ENCODE measurements around the gene SLC44A4.
"Not testable (repeated sequence)": the region's sequence is repeated elsewhere in the genome, so short reads cannot be mapped to it uniquely, and the experiment has no call there.

The SLC44A4 gene

DNA sequence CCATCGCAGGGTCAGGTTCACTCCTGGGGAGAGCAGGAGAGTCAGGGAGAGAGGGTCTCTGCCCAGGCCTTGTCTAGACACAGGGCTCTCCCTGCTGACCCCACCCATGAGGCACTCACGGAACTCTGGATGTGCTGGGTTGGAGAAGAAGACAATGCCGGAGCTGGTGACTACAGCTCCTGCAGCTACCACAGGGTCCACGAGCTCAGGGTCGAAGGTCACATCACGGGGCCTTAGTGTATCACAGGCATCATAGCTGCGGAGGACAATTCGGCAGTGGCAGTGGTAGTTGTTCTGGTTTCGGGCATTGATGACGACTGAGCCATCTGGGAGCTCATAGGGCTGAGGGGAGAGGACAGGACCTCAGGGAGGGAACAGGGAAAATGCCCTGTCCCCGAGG lies 18.9 kb downstream of the SLC44A4 start:
- DNase-seq (ENCODE audit: low read depth in 2 of 2), result no peak

DNA sequence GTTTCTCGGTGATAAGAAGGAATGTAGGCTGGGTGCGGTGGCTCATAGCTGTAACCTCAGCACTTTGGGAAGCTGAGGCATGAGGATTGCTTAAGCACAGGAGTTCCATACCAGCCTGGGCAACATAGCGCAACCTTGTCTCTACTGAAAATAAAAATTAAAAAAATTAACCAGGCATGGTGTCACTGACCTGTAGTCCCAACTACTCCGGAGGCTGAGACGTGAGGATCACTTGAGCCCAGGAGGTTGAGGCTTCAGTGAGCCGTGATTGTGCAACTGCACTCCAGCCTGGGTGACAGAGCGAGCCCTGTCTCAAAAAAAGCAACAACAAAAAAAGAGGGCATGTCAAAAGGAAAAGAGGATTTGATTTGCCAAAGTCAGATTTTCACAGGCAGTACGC lies 20.1 kb downstream of the SLC44A4 start:
- no peak for DNase-seq (ENCODE audit: low read depth in 2 of 2)

DNA sequence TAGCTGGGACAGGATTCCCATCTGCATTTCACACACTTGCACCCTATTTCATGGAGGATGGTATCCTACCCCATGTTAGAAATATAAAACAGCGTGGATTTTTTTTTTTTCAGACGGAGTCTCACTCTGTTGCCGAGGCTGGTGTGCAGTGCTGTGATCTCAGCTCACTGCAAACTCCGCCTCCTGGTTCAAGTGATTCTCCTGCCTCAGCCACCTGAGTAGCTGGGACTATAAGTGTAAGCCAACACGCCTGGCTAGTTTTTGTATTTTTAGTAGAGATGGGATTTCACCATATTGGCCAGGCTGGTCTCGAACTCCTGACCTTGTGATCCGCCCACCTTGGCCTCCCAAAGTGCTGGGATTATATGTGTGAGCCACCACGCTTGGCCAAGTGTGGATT lies 21.0 kb downstream of the SLC44A4 start:
- not testable (repeated sequence) for DNase-seq (ENCODE audit: low read depth in 2 of 2)

DNA sequence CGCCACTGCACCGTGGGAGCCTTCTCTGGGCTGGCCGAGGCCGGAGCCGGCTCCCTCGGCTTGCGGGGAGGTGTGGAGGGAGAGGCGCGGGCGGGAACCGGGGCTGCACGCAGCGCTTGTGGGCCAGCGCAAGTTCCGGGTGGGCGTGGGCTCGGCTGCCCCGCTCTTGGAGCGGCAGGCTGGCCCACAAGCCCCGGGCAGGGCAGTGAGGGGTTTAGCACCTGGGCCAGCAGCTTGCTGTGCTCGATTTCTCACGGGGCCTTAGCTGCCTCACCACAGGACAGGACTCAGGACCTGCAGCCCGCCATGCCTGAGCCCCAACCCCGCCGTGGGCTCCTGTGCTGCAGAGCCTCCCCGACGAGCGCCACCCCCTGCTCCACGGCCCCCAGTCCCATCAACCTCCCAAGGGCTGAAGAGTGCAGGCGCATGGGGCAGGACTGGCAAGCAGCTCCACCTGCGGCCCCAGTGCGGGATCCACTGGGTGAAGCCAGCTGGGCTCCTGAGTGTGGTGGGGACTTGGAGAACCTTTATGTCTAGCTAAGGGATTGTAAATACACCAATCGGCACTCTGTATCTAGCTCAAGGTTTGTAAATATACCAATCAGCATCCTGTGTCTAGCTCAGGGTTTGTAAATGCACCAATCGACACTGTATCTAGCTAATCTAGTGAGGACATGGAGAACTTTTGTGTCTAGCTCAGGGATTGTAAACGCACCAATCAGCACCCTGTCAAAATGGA lies 26.6 kb downstream of the SLC44A4 start:
- DNase-seq (ENCODE audit: low read depth in 2 of 2), result not testable (repeated sequence)

DNA sequence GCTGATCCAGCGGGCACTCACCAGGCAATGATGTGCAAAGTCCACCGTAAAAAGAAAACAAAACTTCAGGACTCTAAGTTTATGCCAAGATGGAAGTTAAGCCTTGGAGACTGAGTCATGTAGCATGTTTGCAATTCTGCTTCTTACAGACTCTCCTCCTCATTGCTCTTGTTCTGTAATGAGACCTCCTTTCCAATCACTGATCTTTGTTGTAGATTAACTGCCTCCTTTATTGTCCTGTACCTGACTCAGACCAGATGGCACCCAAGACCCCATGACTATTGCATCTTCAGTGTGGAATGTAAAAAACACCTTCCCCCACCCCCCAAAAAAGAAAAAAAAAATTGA lies 27.3 kb downstream of the SLC44A4 start:
- no peak for DNase-seq (ENCODE audit: low read depth in 2 of 2)

DNA sequence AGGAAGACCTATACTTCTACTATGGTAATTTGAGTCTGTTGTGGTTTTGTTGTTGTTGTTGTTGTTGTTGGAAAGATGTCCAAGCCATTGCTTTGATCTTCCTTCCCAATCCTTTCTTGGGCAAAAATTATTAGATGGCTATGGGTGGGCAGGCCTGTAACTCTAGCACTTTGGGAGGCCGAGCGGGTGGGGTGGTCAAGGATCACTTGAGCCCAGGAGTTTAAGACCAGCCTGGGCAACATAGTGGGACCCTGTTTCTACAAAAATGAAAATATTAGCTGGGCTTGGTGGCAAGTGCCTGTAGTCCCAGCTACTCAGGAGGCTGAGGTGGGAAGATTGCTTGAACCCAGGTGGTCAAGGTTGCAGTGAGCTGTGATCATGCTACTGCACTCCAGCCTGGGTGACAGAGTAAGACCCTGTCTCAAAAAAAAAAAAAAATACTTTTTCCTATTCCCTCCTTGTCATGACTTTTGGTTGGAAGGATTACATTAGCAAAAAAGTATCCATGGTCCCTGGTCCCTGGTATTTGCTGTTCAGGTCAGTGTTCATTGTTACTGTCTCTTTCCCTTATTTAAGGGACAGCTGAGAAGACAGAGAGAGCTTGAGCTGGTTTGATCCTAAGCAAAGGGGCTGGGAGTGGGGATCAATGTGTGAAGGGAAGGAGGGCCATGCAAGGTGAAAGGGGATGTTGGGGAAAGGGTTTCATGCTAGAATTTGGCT lies 27.9 kb downstream of the SLC44A4 start:
- no peak for DNase-seq (ENCODE audit: low read depth in 2 of 2)

DNA sequence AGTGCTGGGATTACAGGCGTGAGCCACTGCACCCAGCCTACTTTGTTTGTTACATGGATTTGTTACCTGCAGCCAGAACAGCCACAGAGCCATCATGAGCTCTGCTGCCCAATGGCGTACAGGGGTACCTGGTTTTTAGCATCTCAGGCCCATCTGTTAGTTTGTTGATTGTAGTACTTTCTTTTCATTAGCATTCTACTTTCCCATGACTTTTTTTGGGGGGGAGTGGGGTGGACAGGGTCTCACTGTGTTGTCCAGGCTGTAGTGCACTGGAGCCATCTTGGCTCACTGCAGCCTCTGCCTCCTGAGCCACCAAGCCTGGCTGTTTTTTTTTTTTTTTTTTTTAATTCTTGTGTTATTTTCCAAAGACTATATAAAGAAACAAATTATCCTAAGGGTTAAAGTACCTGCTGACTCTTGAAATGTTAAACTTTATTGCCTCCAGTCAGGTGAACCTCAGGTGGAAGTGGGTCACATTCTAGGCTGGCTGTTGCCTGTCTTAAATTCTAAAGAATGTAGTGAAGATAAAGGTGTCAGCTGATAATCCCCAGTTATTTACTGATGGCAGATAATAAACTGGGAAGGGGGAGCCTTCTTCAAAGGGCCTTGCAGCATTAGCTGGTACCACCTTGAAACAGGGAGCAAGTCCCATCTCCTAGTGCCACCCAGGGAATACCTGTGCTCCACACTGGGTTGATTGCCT lies 31.4 kb downstream of the SLC44A4 start:
- DNase-seq (ENCODE audit: low read depth in 2 of 2), result no peak

DNA sequence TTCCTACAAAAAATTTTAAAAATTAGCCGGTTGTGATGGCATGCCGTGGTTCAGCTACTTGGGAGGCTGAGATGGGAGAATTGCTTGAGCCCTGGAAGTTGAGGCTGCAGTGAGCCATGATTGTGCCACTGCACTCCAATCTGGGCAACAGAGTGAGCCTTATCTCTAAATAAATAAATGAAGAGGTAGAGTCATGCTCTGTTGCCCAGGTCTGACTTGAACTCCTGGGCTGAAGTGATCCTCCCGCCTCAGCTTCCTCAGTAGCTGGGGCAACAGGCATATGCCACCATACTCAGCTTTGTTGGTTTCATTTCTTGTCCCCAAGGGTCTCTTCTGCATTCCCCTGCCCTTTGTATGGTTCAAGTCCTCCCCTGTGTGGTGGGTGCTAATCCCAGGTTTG lies 34.3 kb downstream of the SLC44A4 start:
- no peak for DNase-seq (ENCODE audit: low read depth in 2 of 2)

DNA sequence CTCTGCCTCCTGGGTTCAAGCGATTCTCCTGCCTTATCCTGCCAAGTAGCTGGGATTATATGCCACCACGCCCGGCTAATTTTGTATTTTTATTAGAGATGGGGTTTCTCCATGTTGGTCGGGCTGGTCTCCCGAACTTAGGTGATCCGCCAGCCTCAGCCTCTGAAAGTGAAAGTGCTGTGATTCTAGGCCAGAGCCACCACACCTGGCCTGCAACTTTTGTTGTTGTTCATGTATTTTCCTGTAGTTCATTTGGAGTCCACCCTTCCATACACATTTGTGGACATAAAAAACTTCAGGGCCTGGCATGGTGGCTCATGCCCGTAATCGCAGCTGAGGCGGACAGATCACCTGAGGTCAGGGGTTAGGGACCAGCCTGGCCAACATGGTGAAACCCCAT lies 36.7 kb downstream of the SLC44A4 start:
- no peak for DNase-seq (ENCODE audit: low read depth in 2 of 2)

DNA sequence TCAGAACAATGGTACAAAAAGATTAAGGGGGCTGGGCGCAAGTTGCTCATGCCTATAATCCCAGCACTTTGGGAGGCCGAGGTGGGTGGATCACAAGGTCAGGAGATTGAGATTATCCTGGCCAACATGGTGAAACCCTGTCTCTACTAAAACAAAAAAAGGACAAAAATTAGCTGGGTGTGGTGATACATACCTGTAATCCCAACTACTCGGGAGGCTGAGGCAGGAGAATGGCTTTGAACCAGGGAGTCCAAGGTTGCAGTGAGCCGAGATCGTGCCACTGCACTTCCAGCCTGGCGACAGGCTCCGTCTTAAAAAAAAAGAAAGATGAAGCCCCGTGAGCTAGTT lies 39.0 kb downstream of the SLC44A4 start:
- DNase-seq (ENCODE audit: low read depth in 2 of 2), result not testable (repeated sequence)

DNA sequence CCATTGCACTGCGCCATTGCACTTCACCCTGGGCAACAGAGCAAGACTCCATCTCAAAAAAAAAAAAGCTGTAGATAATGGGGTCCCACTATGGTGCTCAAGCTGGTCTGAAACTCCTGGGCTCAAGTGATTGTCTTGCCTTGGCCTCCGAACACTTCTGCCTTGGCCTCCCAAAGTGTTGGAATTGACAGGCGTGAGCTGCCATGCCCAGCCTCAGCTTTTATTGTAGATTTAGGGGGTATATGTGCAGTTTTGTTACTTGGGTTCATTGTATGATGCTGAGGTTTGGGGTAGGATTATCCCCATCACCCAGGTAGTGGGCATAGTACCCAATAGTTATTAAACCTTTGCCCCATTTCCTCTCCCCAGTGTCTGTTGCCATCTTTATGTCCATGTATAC lies 39.8 kb downstream of the SLC44A4 start:
- DNase-seq (ENCODE audit: low read depth in 2 of 2), result no peak

DNA sequence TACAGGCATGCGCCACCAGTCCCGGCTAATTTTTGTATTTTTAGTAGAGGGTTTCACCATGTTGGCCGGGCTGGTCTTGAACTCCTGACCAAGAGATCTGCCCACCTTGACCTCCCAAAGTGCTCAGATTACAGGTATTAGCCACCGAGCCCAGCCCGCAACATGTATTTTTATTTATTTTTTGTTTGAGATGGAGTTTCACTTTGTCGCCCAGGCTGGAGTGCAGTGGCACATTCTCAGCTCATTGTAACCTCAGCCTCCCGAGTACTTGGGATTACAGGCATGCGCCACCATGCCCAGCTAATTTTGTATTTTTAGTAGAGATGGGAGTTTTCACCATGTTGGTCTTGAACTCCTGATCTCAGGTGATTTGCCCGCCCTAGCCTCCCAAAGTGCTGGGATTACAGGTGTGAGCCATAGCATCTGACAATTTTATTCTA lies 40.7 kb downstream of the SLC44A4 start:
- DNase-seq (ENCODE audit: low read depth in 2 of 2), result not testable (repeated sequence)

DNA sequence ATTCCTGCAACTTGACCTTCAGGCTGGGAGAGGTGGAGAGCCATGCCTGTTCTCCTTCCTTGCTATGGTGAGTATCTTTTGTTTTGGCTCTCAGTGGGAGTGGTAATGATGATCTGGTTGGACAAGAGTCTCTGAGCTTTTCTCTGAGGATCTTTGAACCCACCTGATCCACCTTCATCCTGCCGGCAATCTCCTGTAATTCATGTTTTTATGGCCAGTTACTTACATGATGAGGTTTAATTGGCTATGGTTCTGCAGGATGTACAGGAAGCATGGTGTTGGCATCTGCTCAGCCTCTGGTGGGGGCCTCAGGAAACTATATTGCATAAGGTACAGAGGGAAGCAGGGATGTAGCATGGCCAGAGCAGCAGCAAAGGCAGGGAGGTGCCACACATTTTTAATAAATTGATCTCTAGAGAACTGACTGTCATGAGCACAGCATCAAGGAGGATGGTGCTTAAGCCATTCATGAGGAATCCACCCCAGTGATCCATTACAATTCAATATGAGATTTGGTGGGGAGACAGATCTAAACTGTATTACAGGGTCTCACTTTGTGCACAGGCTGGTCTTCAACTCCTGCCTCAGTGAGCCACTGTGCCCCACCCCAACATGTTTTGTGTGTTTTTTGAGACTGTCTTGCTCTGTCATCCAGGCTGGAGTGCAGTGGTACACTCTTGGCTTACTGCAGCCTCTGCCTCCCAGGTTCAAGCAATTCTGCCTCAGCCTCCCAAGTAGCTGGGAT lies 41.3 kb downstream of the SLC44A4 start:
- no peak for DNase-seq (ENCODE audit: low read depth in 2 of 2)

DNA sequence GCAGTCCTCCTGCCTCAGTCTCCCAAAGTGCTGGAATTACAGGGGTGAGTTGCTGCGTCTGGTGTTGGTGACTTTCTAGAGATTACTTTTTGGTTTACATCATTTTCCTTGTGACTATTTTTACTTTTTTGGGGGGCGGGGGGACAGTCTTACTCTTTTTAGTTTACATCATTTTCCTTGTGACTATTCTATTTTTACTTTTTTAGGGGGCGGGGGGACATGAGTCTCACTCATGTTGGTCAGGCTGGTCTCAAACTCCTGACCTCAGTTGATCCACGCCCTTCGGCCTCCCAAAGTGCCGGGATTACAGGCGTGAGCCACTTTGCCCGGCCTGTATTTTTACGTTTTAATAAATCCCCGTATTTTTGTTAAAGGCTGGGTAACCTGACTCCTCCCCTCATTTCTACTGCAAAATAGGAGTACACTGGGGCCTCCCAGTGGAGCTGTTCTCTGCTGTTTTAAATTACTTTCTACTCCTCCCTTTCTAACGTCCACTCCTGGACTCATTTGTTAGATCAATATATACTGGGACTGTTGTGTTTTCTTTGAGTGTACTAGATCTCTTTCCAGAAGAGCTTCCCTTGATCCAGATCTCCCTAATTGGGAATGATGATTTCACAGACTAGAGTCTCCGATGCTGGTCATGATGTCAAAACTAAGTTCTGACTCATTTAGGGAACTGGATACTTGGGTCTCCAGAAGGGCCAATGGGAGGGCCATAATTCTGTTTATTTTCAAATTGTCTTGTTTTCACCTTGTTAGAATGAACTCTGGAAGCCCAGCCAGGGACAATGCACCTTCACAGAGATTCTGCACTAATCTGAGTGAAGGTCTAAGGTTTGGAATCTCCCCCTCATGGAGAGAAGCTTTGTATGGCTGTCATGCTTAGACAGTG lies 42.1 kb downstream of the SLC44A4 start:
- no peak for DNase-seq (ENCODE audit: low read depth in 2 of 2)

DNA sequence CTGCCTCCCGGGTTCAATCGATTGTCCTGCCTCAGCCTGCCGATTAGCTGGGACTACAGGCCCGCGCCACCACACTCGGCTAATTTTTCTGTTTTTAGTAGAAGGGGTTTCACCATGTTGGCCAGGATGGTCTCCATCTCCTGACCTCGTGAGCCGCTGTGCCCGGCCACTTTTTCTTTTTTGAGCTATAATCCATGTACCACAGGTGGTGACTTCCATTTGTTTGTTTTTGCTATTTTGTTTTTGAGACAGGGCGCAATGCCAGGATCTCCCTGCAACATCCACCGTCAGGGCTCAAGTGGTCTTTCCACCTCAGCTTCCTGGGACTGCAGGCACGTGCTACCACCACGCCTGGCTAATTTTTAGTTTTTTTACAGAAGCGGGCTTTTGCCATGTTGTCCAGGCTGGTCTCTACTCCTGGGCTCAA lies 42.7 kb downstream of the SLC44A4 start:
- no peak for DNase-seq (ENCODE audit: low read depth in 2 of 2)

DNA sequence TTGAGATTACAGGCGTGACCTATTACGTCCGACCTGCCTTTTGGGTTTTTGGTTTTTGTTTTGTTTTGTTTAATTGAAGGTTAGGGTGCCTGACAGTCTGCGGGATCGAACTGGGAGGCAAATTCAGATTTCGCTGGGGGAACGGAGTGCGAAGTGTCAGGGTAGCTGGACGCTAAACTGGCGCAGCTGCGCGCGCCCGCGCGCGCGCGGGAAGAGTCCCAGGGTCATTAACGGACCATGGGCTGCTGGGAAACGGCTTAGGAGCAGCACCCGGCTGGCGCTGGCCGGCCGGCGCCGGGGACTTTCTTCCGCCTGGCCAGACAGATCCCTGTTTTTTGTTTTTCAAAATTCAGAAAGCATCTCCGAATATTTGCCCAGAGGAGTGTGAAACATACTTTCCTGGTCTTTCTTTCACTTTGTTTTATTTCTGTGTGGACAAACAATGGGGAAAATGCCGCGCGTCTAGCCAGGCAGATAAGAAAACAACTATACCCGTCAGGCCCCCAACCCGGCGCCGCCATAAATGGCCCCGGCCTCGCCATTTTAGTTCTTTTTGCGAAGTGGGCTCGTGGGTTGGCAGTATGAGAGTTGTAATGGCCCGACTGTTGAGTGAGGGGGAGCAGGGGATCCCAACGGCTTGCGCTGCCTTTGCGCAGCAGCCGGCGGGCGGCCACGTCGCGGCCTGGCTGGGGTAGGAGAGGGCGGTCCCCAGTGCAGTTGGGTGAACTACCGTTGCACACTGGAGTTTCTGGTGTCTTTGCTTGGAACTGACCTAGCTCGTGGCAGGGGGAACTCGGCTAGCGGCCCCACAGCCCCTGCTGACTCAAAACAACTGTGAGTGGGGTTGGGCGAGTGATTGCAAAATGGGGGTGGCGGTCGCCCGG lies 44.2 kb downstream of the SLC44A4 start:
- DNase-seq (ENCODE audit: low read depth in 2 of 2), result peak; percentile 60 to 63

DNA sequence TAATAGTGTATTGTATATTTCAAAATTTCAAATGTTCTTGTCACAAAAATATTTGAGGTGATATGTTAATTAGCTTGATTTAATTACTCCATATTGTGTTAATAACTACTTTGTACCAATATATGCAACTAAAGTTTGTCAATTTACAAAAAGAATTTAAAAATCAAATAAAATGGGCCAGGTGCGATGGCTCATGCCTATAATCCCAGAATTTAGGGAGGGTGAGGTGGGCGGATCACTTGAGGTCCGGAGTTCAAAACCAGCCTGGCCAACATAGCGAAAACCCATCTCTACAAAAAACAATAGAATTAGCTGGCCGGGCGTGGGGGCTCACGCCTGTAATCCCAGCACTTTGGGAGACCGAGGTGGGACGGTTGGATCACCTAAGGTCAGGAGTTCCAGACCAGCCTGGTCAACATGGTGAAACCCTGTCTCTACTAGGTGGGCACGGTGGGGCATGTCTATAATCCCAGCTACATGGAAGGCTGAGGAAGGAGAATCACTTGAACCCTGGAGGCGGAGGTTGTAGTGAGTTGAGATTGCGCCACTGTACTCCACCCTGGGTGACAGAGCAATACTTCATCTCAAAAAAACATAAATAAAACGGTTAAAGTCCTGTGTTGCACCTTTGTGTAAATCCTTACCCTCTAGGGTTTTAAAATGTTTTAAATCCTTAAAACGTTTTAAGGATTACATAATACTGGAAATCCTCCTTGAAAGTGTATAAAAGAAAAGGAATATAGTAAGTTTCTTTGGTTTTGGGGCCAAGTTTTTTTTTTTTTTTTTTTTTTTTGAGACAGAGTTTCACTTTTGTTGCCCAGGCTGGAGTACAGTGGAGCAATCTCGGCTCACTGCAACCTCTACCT lies 47.2 kb downstream of the SLC44A4 start:
- no peak for DNase-seq (ENCODE audit: low read depth in 2 of 2)

DNA sequence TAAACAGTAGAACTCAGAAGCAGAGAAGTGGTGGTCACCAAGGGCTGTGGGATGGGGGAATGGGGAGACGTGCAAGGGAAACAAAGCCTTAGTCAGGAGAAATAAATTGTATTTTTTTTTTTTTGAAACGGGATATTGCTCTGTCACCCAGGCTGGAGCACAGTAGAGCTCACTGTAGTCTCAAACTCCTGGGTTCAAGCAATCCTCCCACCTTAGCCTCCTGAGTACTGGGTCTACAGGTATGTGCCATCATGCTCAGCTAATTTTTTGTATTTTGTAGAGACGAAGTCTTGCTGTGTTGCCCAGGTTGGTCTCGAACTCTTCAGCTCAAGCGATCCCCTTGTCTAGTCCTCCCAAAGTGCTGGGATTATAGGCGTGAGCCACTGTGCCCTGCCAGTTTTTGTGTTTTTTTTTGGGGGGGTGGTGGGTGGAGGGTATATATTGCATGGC lies 47.9 kb downstream of the SLC44A4 start:
- DNase-seq (ENCODE audit: low read depth in 2 of 2), result no peak

DNA sequence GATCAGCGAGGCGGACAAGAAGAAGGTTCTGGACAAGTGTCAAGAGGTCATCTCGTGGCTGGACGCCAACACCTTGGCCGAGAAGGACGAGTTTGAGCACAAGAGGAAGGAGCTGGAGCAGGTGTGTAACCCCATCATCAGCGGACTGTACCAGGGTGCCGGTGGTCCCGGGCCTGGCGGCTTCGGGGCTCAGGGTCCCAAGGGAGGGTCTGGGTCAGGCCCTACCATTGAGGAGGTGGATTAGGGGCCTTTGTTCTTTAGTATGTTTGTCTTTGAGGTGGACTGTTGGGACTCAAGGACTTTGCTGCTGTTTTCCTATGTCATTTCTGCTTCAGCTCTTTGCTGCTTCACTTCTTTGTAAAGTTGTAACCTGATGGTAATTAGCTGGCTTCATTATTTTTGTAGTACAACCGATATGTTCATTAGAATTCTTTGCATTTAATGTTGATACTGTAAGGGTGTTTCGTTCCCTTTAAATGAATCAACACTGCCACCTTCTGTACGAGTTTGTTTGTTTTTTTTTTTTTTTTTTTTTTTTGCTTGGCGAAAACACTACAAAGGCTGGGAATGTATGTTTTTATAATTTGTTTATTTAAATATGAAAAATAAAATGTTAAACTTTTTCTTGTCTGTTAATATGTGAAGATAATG lies 49.0 kb downstream of the SLC44A4 start:
- no peak for DNase-seq (ENCODE audit: low read depth in 2 of 2)
